ENCODE measurements around the gene DNPEP. TPM values are rescaled to one million over a fixed set of nuclear protein-coding genes. Genes with fewer than 3 reads are reported as not detected.

The DNPEP gene
- total and polyA plus RNA-seq, 2 of the 8 experiments (the other 6 are each of a cell fraction or from before 2014, with no cell fraction given) = 59.8 to 109 TPM

DNA sequence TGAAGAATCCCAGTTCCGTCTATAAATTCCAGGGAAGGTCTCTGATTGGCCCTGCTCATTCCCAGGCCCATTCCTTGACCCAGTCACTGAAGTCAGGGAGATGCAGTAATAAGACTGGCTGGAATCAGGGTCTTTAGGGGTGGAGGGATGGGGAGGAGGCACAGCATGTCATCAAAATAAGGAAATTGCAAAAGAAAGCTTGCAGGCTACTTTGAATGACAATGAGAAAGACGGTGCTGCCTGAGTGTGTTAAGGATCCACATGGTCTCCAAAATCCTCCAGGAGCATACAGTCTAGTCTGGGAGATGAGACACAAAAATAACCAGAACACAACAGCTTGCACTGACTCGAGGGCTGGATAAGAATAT lies 28.5 kb upstream of the DNPEP start:
- Histone ChIP-seq H3K79me2 (ENCODE audit: control insufficient read depth in 1 of 2, insufficient read depth in 2 of 2, low read length in 2 of 2) (no peaks in the 10 kb centered on the region), H3K56ac (replicated peaks; ENCODE audit: insufficient read length, low read depth, low read length) (no peak overlapping the region), H2AK5ac (ENCODE audit: low read depth, low read length) (no peak overlapping the region), H4K8ac (ENCODE audit: extremely low read depth, insufficient read depth, low read length) (no peak overlapping the region), H2BK20ac (ENCODE audit: low read length) (no peak overlapping the region), H3K14ac (ENCODE audit: insufficient read length) (no peak overlapping the region), H3K27me3 (replicated peaks in 1 of 4; ENCODE audit: control insufficient read depth in 3 of 4, extremely low read depth in 1 of 4, insufficient read depth in 3 of 4, low read length in 3 of 4) (peaks cover 15 to 36% (median 29%) of the 10 kb centered on the region in 4 experiments), H3K18ac (ENCODE audit: extremely low read depth, low read length) (0 out of 2 replicates have a peak overlapping the region, but pooled peaks have one; percentile 29), H3K23me2 (ENCODE audit: low read depth, low read length) (no peaks in the 10 kb centered on the region; the same call in 1 of the 2 replicates), H3K4ac (replicated peaks; ENCODE audit: insufficient read length, low read depth, low read length) (no peak overlapping the region), H3K4me1 (replicated peaks in 1 of 4; ENCODE audit: control insufficient read depth in 3 of 4, insufficient read depth in 4 of 4, low read length in 3 of 4) (peaks cover 8 to 26% (median 15%) of the 10 kb centered on the region in 4 experiments), H4K5ac (ENCODE audit: insufficient read length, low read depth, low read length) (no peak overlapping the region), H3K23ac (ENCODE audit: insufficient read length) (no peak overlapping the region), H2BK12ac (ENCODE audit: low read depth, low read length) (0 out of 2 replicates have a peak overlapping the region, but pooled peaks have one; percentile 85), H4K91ac (replicated peaks; ENCODE audit: insufficient read length, low read length) (no peak overlapping the region), H3K27ac (ENCODE audit: low read depth, low read length) (no peak overlapping the region), H3K4me2 (ENCODE audit: insufficient read depth in 1 of 2, low read depth in 2 of 2, low read length in 2 of 2) (peak overlapping the region in 1 of 2 experiments; percentile 12; a peak in 2 of 4 replicates), H2AFZ (ENCODE audit: low read length) (no peak overlapping the region), H3K36me3 (ENCODE audit: control insufficient read depth in 2 of 4, insufficient read depth in 4 of 4, low read length in 3 of 4) (no peaks in the 10 kb centered on the region), H2BK5ac (ENCODE audit: low read depth, low read length) (no peak overlapping the region), H3K9ac (replicated peaks in 1 of 4; ENCODE audit: extremely low read depth in 1 of 4, low read depth in 3 of 4, low read length in 3 of 4) (no peak overlapping the region), H4K20me1 (replicated peaks in 1 of 2; ENCODE audit: control insufficient read depth in 1 of 2, insufficient read depth in 2 of 2, low read length in 2 of 2) (no peaks in the 10 kb centered on the region), H3K9me3 (ENCODE audit: insufficient read depth in 2 of 2, low read depth in 1 of 2, low read length in 1 of 2) (no peaks in the 10 kb centered on the region), H3K79me1 (ENCODE audit: low read depth, low read length) (no peaks in the 10 kb centered on the region), H2BK120ac (replicated peaks; ENCODE audit: low read depth, low read length) (no peak overlapping the region), H3K4me3 (ENCODE audit: extremely low read depth in 1 of 4, insufficient read depth in 2 of 4, low read depth in 3 of 4, low read length in 4 of 4) (no peak overlapping the region), H2BK15ac (ENCODE audit: low read length) (no peak overlapping the region)
- ChIA-PET POLR2A (ENCODE audit: partially characterized antibody) (interaction anchor here (1.0 to 4.6 kb wide), 3 partner anchors 9 to 41 kb away, joined by 3 to 17 read pairs (median 3); no protein-coding TSS in a partner anchor), CTCF (ENCODE audit: partially characterized antibody) (interaction anchor here (0.8 to 88.6 kb wide), 7 partner anchors 9 to 80 kb away, joined by 3 to 7248 read pairs (median 6); partner anchors contain the start of genes ASIC4, CHPF, GMPPA and SPEG)
- FAIRE-seq = peak; percentile 66
- no peak for TF ChIP-seq SP2 (IDR thresholded peaks at IDR 0.05; ENCODE audit: low read length)
- TF ChIP-seq TEAD4 (IDR thresholded peaks at IDR 0.05; ENCODE audit: low read depth, low read length) = peak; percentile 32; the same call in 1 of the 2 replicates
- no peak for TF ChIP-seq CTBP2 (IDR thresholded peaks at IDR 0.05; ENCODE audit: borderline replicate concordance, insufficient read depth, insufficient read length, low read length)
- TF ChIP-seq HDAC2 (IDR thresholded peaks at IDR 0.05; ENCODE audit: borderline replicate concordance in 1 of 2, low read depth in 2 of 2, low read length in 2 of 2) = 0 out of 4 replicates have a peak, but pooled peaks of 1 of the 2 experiments have one; percentile 55
- 0 out of 2 replicates have a peak, but pooled peaks have one; percentile 7 for TF ChIP-seq KDM1A (IDR thresholded peaks at IDR 0.05; ENCODE audit: borderline replicate concordance, low read length)
- TF ChIP-seq YY1 (IDR thresholded peaks at IDR 0.05; ENCODE audit: low read depth, low read length) = peak; percentile 70; the same call in 1 of the 2 replicates
- no peak for DNase-seq (ENCODE audit: low read depth in 1 of 2, low spot score in 2 of 2)
- 47% methylated on average over 3 of the region's 3 CpGs; no CpG with 5 or more reads in 1 of the 2 experiments for WGBS, 2 experiments (ENCODE audit: extremely low coverage in 1 of 2, insufficient coverage in 1 of 2, insufficient read length in 1 of 2, insufficient replicate concordance in 2 of 2, low coverage in 1 of 2, low lambda C conversion rate in 2 of 2, missing lambda C conversion rate in 1 of 2)

Measured in H1 (cell line).